Measurements from ENCODE around the gene PHACTR3. TPM values are rescaled to one million over a fixed set of nuclear protein-coding genes. Genes with fewer than 3 reads are reported as not detected.

The PHACTR3 gene
- total RNA-seq, 1 experiment from 2014 or later: 0.10 TPM

DNA sequence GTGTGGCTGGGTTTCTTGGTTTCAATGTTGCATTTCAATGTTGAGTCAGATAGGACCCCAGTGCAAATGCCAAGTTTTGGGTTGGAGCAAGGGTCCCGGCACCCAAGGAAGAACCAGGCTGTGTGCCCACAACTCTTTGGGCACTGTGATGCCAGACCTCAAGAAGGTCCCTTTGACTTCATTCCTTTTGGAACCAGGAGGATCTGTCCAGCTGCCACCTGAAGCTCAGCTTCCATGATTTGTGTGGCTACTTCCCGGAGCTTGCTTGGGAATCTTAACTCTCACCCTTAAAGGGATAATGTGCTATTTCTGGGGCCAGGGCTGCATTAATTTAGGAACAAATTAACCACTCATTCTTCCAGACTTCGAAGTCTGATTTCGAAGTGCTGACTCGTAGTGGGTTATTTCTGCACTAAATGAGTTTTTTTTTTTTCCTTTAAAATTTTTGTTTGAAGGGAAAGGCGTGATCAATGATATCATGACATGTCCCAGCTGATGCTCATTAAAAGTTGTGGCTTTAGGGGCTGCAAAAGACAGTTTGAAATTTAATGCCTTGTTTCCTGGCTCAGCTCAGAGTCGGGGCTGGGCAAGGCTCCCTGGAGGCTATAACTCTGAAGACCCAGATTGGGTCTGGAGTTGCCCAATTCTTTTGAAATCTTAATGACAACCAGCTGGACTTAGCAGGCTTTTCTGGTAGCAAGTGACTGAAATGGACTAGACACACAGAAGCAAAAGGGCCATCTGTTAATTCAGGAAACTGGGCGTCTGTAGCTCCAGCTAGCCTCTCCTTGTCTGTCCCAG is 24.0 kb upstream of the PHACTR3 start:
- in situ Hi-C loops (cut with HindIII; ENCODE audit: low pct_unique_long_range_greater_than_20kb, low sequenced_read_pairs) (no loop called here), intact Hi-C loops (cut with micrococcal nuclease; ENCODE audit: unreplicated experiment) (no loop called here)
- H3K27me3 ChIP-seq (ENCODE audit: control insufficient read depth, insufficient read depth, low read length): peaks cover 4% of the 10 kb centered on the region; the same call in 1 of the 2 replicates
- ATAC-seq: no peak
- ChIA-PET CTCF (no interaction called here), POLR2A (no interaction called here)
- no peaks in the 10 kb centered on the region for H3K4me1 ChIP-seq (ENCODE audit: control insufficient read depth, insufficient read depth, low read length)
- no peaks in the 10 kb centered on the region for H3K36me3 ChIP-seq (ENCODE audit: control insufficient read depth, insufficient read depth, low read length)
- BruUV-seq (replicated peaks): no TSS peak
- H3K4me3 ChIP-seq (ENCODE audit: low read depth in 2 of 2, low read length in 2 of 2): no peak overlapping the region
- TF ChIP-seq, protein P1, sequence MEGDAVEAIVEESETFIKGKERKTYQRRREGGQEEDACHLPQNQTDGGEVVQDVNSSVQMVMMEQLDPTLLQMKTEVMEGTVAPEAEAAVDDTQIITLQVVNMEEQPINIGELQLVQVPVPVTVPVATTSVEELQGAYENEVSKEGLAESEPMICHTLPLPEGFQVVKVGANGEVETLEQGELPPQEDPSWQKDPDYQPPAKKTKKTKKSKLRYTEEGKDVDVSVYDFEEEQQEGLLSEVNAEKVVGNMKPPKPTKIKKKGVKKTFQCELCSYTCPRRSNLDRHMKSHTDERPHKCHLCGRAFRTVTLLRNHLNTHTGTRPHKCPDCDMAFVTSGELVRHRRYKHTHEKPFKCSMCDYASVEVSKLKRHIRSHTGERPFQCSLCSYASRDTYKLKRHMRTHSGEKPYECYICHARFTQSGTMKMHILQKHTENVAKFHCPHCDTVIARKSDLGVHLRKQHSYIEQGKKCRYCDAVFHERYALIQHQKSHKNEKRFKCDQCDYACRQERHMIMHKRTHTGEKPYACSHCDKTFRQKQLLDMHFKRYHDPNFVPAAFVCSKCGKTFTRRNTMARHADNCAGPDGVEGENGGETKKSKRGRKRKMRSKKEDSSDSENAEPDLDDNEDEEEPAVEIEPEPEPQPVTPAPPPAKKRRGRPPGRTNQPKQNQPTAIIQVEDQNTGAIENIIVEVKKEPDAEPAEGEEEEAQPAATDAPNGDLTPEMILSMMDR (IDR thresholded peaks at IDR 0.05): no peak
- TF ChIP-seq TCF7L2 (IDR thresholded peaks at IDR 0.05; ENCODE audit: low read depth, low read length): no peak
- no peak for TF ChIP-seq POLR2AphosphoS5 (IDR thresholded peaks at IDR 0.05; ENCODE audit: low read depth, low read length)
- TF ChIP-seq, protein P2, sequence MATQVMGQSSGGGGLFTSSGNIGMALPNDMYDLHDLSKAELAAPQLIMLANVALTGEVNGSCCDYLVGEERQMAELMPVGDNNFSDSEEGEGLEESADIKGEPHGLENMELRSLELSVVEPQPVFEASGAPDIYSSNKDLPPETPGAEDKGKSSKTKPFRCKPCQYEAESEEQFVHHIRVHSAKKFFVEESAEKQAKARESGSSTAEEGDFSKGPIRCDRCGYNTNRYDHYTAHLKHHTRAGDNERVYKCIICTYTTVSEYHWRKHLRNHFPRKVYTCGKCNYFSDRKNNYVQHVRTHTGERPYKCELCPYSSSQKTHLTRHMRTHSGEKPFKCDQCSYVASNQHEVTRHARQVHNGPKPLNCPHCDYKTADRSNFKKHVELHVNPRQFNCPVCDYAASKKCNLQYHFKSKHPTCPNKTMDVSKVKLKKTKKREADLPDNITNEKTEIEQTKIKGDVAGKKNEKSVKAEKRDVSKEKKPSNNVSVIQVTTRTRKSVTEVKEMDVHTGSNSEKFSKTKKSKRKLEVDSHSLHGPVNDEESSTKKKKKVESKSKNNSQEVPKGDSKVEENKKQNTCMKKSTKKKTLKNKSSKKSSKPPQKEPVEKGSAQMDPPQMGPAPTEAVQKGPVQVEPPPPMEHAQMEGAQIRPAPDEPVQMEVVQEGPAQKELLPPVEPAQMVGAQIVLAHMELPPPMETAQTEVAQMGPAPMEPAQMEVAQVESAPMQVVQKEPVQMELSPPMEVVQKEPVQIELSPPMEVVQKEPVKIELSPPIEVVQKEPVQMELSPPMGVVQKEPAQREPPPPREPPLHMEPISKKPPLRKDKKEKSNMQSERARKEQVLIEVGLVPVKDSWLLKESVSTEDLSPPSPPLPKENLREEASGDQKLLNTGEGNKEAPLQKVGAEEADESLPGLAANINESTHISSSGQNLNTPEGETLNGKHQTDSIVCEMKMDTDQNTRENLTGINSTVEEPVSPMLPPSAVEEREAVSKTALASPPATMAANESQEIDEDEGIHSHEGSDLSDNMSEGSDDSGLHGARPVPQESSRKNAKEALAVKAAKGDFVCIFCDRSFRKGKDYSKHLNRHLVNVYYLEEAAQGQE (IDR thresholded peaks at IDR 0.05; ENCODE audit: insufficient read depth in 1 of 2, low read depth in 2 of 2, low read length in 1 of 2): no peak
- no peak for TF ChIP-seq SIN3A (IDR thresholded peaks at IDR 0.05; ENCODE audit: borderline replicate concordance, insufficient read depth, low read depth, low read length)
- H3K27ac ChIP-seq (ENCODE audit: low read length): no peak overlapping the region
- H3K9me3 ChIP-seq (ENCODE audit: control insufficient read depth, insufficient read depth, low read depth, low read length): no peaks in the 10 kb centered on the region
- DNase-seq (ENCODE audit: low read depth, low spot score): no peak

DNA sequence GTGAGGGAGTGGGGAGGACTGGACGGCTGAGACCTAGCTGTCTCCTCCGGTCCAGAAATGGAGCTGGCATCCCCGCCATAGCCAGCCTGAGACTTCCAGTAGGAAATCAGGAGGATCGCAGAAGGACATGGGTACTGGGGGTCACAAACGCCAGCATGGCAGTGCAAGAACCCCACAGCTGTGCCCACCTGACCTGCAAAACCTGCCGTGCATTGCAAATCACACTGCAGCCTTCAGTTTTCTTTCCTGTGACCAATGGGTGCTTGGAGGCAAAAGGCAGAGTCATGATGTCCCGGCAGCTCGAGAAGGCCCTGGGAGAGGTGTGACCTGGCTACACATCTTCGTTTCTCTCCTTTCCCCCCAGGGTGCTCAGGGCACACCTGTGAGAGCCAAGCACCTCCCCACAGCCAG is 23.3 kb upstream of the PHACTR3 start:
- H3K27ac ChIP-seq (ENCODE audit: low read length): no peak overlapping the region
- intact Hi-C loops (cut with micrococcal nuclease; ENCODE audit: unreplicated experiment) (no loop called here), in situ Hi-C loops (cut with HindIII; ENCODE audit: low pct_unique_long_range_greater_than_20kb, low sequenced_read_pairs) (no loop called here)
- no peaks in the 10 kb centered on the region for H3K36me3 ChIP-seq (ENCODE audit: control insufficient read depth, insufficient read depth, low read length)
- H3K4me1 ChIP-seq (ENCODE audit: control insufficient read depth, insufficient read depth, low read length): no peaks in the 10 kb centered on the region
- ChIA-PET POLR2A (no interaction called here), CTCF (no interaction called here)
- no TSS peak for BruUV-seq (replicated peaks)
- TF ChIP-seq, protein P1 (IDR thresholded peaks at IDR 0.05): no peak
- TF ChIP-seq SIN3A (IDR thresholded peaks at IDR 0.05; ENCODE audit: borderline replicate concordance, insufficient read depth, low read depth, low read length) (no peak), TCF7L2 (IDR thresholded peaks at IDR 0.05; ENCODE audit: low read depth, low read length) (no peak), POLR2AphosphoS5 (IDR thresholded peaks at IDR 0.05; ENCODE audit: low read depth, low read length) (no peak)
- TF ChIP-seq, protein P2 (IDR thresholded peaks at IDR 0.05; ENCODE audit: insufficient read depth in 1 of 2, low read depth in 2 of 2, low read length in 1 of 2): no peak
- DNase-seq (ENCODE audit: low read depth, low spot score): no peak
- no peaks in the 10 kb centered on the region for H3K9me3 ChIP-seq (ENCODE audit: control insufficient read depth, insufficient read depth, low read depth, low read length)
- no peak overlapping the region for H3K4me3 ChIP-seq (ENCODE audit: low read depth in 2 of 2, low read length in 2 of 2)
- H3K27me3 ChIP-seq (ENCODE audit: control insufficient read depth, insufficient read depth, low read length): peaks cover 3% of the 10 kb centered on the region; the same call in 1 of the 2 replicates
- ATAC-seq: no peak
